Adrenal gland (tissue), 12 donors: ENCODE measurements around the gene PDLIM7. TPM values are rescaled to one million over a fixed set of nuclear protein-coding genes. Genes with fewer than 3 reads are reported as not detected.

Experiments used
- DNase-seq, 7 donors: peaks; one replicate each; pipeline ENCODE4 v3.0.0-alpha.2; 2019 to 2020
- H3K27ac ChIP-seq, 5 donors: fragments of 200-600 bp; sonication (generic) in 4 of 5; 1 replicate in 3 of 5; 2 replicates in 2 of 5; pipeline versions ENCODE4 v1.5.1 to v1.8.0; 2016 to 2020; ENCODE audit warnings: mild to moderate bottlenecking in 1 of 5
- H3K27me3 ChIP-seq: fragments of 200-600 bp; 2 replicates; pipeline ENCODE4 v1.8.0; 2021
- H3K36me3 ChIP-seq, 2 donors: fragments of 200-600 bp; replicated peaks in 1 of 2; 1 replicate in 1 of 2; 2 replicates in 1 of 2; pipeline versions ENCODE4 v1.5.1 to v1.8.0; 2018 to 2022
- H3K4me1 ChIP-seq, 2 donors: fragments of 200-600 bp; replicated peaks in 1 of 2; 1 replicate in 1 of 2; 2 replicates in 1 of 2; pipeline versions ENCODE4 v1.5.1 to v1.8.0; 2018 to 2021
- H3K4me3 ChIP-seq, 4 donors: fragments of 200-600 bp; sonication (generic) in 3 of 4; one replicate each; pipeline ENCODE4 v1.5.1; 2016 to 2018
- H3K9me3 ChIP-seq, 3 donors: fragments of 200-600 bp; sonication (generic) in 1 of 3; replicated peaks in 1 of 3; 1 replicate in 2 of 3; 2 replicates in 1 of 3; pipeline versions ENCODE4 v1.5.1 to v1.8.0; 2016 to 2021
- CTCF ChIP-seq, 6 experiments: fragments of 450-650 bp in 4 of 6; fragments of 200-600 bp in 2 of 6; sonication (generic) in 1 of 6; IDR thresholded peaks; 1 replicate in 5 of 6; 2 replicates in 1 of 6; pipeline versions ENCODE4 v1.5.1 to v1.8.0; 2016 to 2021; ENCODE audit warnings: antibody characterized with exemption in 6 of 6, mild to moderate bottlenecking in 2 of 6, moderate library complexity in 1 of 6
- POLR2A ChIP-seq, 2 donors: fragments of 450-650 bp; IDR thresholded peaks; one replicate each; pipeline ENCODE4 v1.6.1; 2017; ENCODE audit warnings: antibody characterized with exemption in 2 of 2, mild to moderate bottlenecking in 2 of 2, moderate library complexity in 1 of 2
- WGBS, 4 donors: extraction: QIAGEN DNeasy Blood & Tissue Kit in 2 of 4; methylation state at CpG; one replicate each; pipeline versions ENCODE4 v1.1.5 to v1.1.7; 2013 to 2017; 5-methylcytosine and 5-hydroxymethylcytosine counted together
- intact Hi-C, 2 donors: fragments of 100-400 bp; cut with DNase I; formaldehyde crosslinking; loops; one replicate each; pipeline versions ENCODE4 v1.14.1 to v1.15.0; 2022 to 2023
- polyA plus RNA-seq, 3 donors: library from polyadenylated mRNA; stranded (reverse); fragments of 200-250 nt in 2 of 3; fragments of 350-450 nt in 1 of 3; fragmentation: Illumina TruSeq in 1 of 3; extraction: RNeasy Lipid Tissue Mini Kit (QIAGEN cat#74804) in 1 of 3; gene quantifications; one replicate each; pipeline ENCODE4 v1.2.3, GENCODE V29; 2013 to 2014
- total RNA-seq, 9 donors: library from RNA; depleted of rRNA in 4 of 9; stranded (reverse); fragments of >200 nt in 4 of 9; fragments of 120-200 nt in 1 of 9; fragmentation: NEBNext Ultra II Directional in 1 of 9; extraction: Animal tissue kit (Norgen Biotek cat#: 25700) in 1 of 9; gene quantifications; one replicate each; pipeline versions ENCODE4 v1.1.0 to v1.2.4, GENCODE V29; 2013 to 2023
- donor health status: healthy with polysubstance abuse.
- donor health status: Bipolar disorder and iron deficiency.
- donor health status: DM: yes; HTN: yes; CAD: no.
- donor health status: DM: no; HTN: no; CAD: no.
- donor health status: DM: no; HTN: no; CAD: no.
- donor health status: DM: yes; HTN: yes; CAD: no.

Gene PDLIM7
- total and polyA plus RNA-seq, 12 donors: 6.5 to 246 (median 38.9) TPM

- H3K27me3 ChIP-seq: no peaks in the 10 kb centered on the region
- peaks cover 0 to 5% of the 10 kb centered on the region in 2 donors for H3K4me1 ChIP-seq
- no peaks in the 10 kb centered on the region for H3K9me3 ChIP-seq
- TF ChIP-seq CTCF (IDR thresholded peaks at IDR 0.05) (no peak), POLR2A (IDR thresholded peaks at IDR 0.05) (no peak)
- no peak overlapping the region for H3K4me3 ChIP-seq
- intact Hi-C loops: loop anchor here (5.0 kb wide), 2 partner anchors 47 to 112 kb away; no protein-coding TSS in a partner anchor
- DNase-seq: no peak
- no peak overlapping the region for H3K27ac ChIP-seq
- H3K36me3 ChIP-seq: no peaks in the 10 kb centered on the region
- 69 to 91% (median 88%) methylated on average over 4 to 47 of the region's 47 CpGs for WGBS, 4 donors
Observed at GRCh38 chr5:177504086-177505056, 7.0 kb upstream of the PDLIM7 start.

GRCh38 chr5:177503351-177504085 lies 6.1 kb upstream of the PDLIM7 start:
- Histone ChIP-seq H3K4me3 (no peak overlapping the region), H3K27me3 (no peaks in the 10 kb centered on the region), H3K36me3 (no peaks in the 10 kb centered on the region), H3K27ac (no peak overlapping the region), H3K4me1 (peaks cover 2 to 6% of the 10 kb centered on the region in 2 donors), H3K9me3 (no peaks in the 10 kb centered on the region)
- intact Hi-C loops: loop anchor here (5.0 kb wide), 2 partner anchors 46 to 111 kb away; no protein-coding TSS in a partner anchor
- no peak for TF ChIP-seq POLR2A (IDR thresholded peaks at IDR 0.05)
- TF ChIP-seq CTCF (IDR thresholded peaks at IDR 0.05): no peak
- WGBS, 4 donors: 71 to 83% (median 79%) methylated on average over 5 to 24 of the region's 24 CpGs
- DNase-seq: no peak

- no peak for DNase-seq
- no peaks in the 10 kb centered on the region for H3K36me3 ChIP-seq
- no peak for TF ChIP-seq POLR2A (IDR thresholded peaks at IDR 0.05)
- no peak for TF ChIP-seq CTCF (IDR thresholded peaks at IDR 0.05)
- no peak overlapping the region for H3K4me3 ChIP-seq
- no peaks in the 10 kb centered on the region for H3K27me3 ChIP-seq
- no peaks in the 10 kb centered on the region for H3K9me3 ChIP-seq
- H3K4me1 ChIP-seq: peaks cover 8 to 13% of the 10 kb centered on the region in 2 donors
- intact Hi-C loops: loop anchor here (5.0 kb wide), 2 partner anchors 46 to 111 kb away; no protein-coding TSS in a partner anchor
- WGBS, 4 donors: 71 to 81% (median 76%) methylated on average over 15 to 16 of the region's 16 CpGs
- H3K27ac ChIP-seq: no peak overlapping the region
Observed at GRCh38 chr5:177502886-177503285, 5.5 kb upstream of the PDLIM7 start.
